ENCODE results near the gene SMCO4. TPM values are rescaled to one million over a fixed set of nuclear protein-coding genes. Genes with fewer than 3 reads are reported as not detected.

Gene SMCO4
- total RNA-seq, 1 donor from 2014 or later: 48.1 TPM

DNA sequence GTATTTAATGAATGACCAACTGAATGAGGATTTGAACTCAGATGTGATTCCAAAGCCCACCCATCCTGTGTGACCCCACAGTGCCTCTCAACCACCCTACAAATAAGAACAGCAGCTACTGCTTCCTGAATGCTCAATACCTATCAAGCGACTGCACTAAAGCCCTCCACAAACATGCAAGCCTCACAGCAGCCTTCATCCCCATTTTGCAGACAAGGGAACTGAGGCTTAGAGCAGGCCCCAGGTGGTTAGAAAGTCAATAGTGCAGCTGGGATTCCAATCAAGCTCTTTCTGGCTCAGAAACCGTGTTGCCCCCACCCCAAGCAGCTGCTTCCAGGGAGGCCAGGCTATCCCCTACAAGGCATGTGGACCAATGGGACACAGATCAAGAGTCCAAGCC is 57.2 kb downstream of the SMCO4 start:
- TF ChIP-seq, protein P1, sequence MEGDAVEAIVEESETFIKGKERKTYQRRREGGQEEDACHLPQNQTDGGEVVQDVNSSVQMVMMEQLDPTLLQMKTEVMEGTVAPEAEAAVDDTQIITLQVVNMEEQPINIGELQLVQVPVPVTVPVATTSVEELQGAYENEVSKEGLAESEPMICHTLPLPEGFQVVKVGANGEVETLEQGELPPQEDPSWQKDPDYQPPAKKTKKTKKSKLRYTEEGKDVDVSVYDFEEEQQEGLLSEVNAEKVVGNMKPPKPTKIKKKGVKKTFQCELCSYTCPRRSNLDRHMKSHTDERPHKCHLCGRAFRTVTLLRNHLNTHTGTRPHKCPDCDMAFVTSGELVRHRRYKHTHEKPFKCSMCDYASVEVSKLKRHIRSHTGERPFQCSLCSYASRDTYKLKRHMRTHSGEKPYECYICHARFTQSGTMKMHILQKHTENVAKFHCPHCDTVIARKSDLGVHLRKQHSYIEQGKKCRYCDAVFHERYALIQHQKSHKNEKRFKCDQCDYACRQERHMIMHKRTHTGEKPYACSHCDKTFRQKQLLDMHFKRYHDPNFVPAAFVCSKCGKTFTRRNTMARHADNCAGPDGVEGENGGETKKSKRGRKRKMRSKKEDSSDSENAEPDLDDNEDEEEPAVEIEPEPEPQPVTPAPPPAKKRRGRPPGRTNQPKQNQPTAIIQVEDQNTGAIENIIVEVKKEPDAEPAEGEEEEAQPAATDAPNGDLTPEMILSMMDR (conservative IDR thresholded peaks at IDR 0.05; ENCODE audit: low read depth, low read length): no peak
- H3K4me3 ChIP-seq (ENCODE audit: low read depth, low read length): no peak overlapping the region
- DNase-seq (ENCODE audit: low read depth): no peak

DNA sequence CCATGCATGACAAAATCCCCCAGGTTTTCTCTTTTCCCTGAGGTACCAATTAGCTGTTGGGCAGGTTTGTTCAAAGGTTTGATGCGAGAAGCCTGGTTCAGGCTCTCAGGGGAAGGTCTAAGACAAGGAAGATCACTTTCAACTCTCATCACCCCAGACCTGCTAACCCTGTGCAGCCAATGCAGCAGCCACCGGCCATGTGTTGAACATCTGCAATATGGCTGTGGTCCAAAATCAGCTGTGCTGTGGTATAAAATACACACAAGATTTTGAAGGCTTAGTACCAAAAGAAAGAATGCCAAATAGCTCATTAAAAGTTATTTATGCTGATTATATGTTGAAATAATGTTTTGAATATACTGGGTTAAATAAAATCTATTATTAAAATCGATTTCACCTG is 58.5 kb downstream of the SMCO4 start:
- TF ChIP-seq, protein P1 (conservative IDR thresholded peaks at IDR 0.05; ENCODE audit: low read depth, low read length): no peak
- H3K4me3 ChIP-seq (ENCODE audit: low read depth, low read length): no peak overlapping the region
- DNase-seq (ENCODE audit: low read depth): no peak

DNA sequence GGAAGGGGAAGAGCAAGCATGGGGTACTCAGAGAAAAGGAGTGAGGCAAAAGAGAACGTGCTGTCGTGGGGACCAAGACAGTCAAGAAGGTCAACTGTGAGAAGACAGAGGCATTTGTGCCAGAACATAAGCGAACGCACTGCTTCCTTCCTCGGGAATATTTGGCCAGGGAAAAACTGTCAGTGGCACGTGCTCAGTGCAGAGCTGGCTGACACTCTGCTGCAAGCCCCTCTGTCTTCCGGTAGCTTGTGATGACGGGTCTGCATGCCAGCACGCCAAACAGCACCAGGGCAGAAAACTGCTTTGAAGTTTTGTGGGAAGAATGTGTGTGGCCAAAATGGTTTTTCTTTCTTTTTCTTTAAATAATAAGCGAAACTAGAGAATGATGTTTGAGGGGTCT is 60.6 kb downstream of the SMCO4 start:
- TF ChIP-seq, protein P1 (conservative IDR thresholded peaks at IDR 0.05; ENCODE audit: low read depth, low read length): no peak
- DNase-seq (ENCODE audit: low read depth): no peak
- no peak overlapping the region for H3K4me3 ChIP-seq (ENCODE audit: low read depth, low read length)

- no peak for DNase-seq (ENCODE audit: low read depth)
- no peak overlapping the region for H3K4me3 ChIP-seq (ENCODE audit: low read depth, low read length)
- TF ChIP-seq, protein P1 (conservative IDR thresholded peaks at IDR 0.05; ENCODE audit: low read depth, low read length): peak; percentile 42
Observed at GRCh38 chr11:93481696-93482095, 61.5 kb downstream of the SMCO4 start.

DNA sequence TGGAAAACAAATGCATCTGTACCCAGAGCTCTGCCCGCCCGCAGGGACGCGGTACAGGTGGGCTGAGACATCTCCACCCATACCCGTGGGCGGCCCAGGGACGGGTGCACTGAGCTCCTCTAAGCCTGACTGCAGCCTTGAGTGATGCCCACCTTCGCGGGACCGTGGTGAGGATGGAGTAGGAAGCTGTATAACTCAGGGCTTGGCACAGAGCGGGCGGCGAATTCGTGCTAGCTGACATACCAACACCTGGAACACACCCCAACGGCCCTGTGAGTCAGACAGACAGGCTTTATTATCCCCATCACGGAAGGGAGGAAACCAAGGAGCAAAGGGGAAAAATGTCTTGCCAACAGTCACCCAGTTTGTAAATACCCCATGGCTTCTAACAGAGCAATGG is 61.9 kb downstream of the SMCO4 start:
- no peak for DNase-seq (ENCODE audit: low read depth)
- H3K4me3 ChIP-seq (ENCODE audit: low read depth, low read length): no peak overlapping the region
- TF ChIP-seq, protein P1 (conservative IDR thresholded peaks at IDR 0.05; ENCODE audit: low read depth, low read length): no peak

DNA sequence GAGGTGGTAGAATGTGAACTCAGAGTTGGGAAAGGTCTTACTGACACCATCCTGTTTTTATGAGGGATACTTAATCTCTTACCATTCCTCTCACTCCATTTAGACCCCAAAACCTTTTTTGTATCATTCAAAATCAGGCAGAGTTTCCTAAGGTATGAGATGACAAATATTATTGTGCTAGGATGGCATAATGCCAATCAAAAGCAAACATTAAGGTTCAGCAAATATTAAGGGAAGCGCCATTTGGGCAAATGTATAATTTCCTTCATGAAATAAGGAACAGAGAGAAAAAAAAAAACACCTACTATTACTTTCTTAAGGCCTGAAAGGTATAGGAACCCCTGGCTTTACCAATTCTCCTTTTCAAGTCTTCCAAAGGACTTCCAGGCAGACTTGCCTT is 62.4 kb downstream of the SMCO4 start:
- H3K4me3 ChIP-seq (ENCODE audit: low read depth, low read length): no peak overlapping the region
- TF ChIP-seq, protein P1 (conservative IDR thresholded peaks at IDR 0.05; ENCODE audit: low read depth, low read length): no peak
- DNase-seq (ENCODE audit: low read depth): no peak

DNA sequence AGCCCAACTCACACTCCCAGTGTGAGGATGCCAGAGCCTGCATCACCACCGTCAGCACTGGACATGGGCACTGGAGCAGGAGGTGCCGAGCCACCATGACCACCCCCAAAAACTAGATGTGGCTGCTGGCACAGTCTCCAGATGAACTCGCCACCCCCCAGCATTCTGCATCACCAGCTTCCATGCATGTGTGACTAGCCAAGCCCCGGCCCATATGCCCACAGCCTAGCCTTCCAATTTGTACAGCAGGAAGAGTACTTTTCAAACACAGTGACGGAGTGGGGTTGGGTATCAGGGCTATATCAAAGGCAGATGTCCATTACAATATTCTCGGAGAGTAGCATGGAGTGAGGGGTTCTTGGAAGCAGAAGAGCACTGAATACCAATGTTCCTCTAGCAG is 62.9 kb downstream of the SMCO4 start:
- TF ChIP-seq, protein P1 (conservative IDR thresholded peaks at IDR 0.05; ENCODE audit: low read depth, low read length): no peak
- no peak for DNase-seq (ENCODE audit: low read depth)
- no peak overlapping the region for H3K4me3 ChIP-seq (ENCODE audit: low read depth, low read length)

Measured in epithelial cell of proximal tubule (primary cell).